Measurements from ENCODE around the gene TRAPPC3. TPM values are rescaled to one million over a fixed set of nuclear protein-coding genes. Genes with fewer than 3 reads are reported as not detected.

TRAPPC3 gene
- total and polyA plus RNA-seq, 9 of the 15 experiments (the other 6 are each of a cell fraction or from before 2014, with no cell fraction given), result 20.6 to 141 (median 112) TPM

GRCh38 chr1:36157115-36157903, 8.0 kb upstream of the TRAPPC3 start (continued):
- TF ChIP-seq BRD9 (IDR thresholded peaks at IDR 0.05; ENCODE audit: low read depth, partially characterized antibody) (no peak), BHLHE40 (IDR thresholded peaks at IDR 0.05; ENCODE audit: low read length) (no peak), ZBTB11 (CRISPR knock-in tag; IDR thresholded peaks at IDR 0.05) (no peak), NR2C2 (CRISPR knock-in tag; IDR thresholded peaks at IDR 0.05) (0 out of 2 replicates have a peak, but pooled peaks have one; percentile 2), NR2C2 (tag; IDR thresholded peaks at IDR 0.05) (no peak)
- TF ChIP-seq, protein P1, sequence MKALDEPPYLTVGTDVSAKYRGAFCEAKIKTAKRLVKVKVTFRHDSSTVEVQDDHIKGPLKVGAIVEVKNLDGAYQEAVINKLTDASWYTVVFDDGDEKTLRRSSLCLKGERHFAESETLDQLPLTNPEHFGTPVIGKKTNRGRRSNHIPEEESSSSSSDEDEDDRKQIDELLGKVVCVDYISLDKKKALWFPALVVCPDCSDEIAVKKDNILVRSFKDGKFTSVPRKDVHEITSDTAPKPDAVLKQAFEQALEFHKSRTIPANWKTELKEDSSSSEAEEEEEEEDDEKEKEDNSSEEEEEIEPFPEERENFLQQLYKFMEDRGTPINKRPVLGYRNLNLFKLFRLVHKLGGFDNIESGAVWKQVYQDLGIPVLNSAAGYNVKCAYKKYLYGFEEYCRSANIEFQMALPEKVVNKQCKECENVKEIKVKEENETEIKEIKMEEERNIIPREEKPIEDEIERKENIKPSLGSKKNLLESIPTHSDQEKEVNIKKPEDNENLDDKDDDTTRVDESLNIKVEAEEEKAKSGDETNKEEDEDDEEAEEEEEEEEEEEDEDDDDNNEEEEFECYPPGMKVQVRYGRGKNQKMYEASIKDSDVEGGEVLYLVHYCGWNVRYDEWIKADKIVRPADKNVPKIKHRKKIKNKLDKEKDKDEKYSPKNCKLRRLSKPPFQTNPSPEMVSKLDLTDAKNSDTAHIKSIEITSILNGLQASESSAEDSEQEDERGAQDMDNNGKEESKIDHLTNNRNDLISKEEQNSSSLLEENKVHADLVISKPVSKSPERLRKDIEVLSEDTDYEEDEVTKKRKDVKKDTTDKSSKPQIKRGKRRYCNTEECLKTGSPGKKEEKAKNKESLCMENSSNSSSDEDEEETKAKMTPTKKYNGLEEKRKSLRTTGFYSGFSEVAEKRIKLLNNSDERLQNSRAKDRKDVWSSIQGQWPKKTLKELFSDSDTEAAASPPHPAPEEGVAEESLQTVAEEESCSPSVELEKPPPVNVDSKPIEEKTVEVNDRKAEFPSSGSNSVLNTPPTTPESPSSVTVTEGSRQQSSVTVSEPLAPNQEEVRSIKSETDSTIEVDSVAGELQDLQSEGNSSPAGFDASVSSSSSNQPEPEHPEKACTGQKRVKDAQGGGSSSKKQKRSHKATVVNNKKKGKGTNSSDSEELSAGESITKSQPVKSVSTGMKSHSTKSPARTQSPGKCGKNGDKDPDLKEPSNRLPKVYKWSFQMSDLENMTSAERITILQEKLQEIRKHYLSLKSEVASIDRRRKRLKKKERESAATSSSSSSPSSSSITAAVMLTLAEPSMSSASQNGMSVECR (CRISPR knock-in tag; IDR thresholded peaks at IDR 0.05), result peak; percentile 8; the same call in 1 of the 2 replicates
- TF ChIP-seq, protein P2, sequence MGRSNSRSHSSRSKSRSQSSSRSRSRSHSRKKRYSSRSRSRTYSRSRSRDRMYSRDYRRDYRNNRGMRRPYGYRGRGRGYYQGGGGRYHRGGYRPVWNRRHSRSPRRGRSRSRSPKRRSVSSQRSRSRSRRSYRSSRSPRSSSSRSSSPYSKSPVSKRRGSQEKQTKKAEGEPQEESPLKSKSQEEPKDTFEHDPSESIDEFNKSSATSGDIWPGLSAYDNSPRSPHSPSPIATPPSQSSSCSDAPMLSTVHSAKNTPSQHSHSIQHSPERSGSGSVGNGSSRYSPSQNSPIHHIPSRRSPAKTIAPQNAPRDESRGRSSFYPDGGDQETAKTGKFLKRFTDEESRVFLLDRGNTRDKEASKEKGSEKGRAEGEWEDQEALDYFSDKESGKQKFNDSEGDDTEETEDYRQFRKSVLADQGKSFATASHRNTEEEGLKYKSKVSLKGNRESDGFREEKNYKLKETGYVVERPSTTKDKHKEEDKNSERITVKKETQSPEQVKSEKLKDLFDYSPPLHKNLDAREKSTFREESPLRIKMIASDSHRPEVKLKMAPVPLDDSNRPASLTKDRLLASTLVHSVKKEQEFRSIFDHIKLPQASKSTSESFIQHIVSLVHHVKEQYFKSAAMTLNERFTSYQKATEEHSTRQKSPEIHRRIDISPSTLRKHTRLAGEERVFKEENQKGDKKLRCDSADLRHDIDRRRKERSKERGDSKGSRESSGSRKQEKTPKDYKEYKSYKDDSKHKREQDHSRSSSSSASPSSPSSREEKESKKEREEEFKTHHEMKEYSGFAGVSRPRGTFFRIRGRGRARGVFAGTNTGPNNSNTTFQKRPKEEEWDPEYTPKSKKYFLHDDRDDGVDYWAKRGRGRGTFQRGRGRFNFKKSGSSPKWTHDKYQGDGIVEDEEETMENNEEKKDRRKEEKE (IDR thresholded peaks at IDR 0.05; ENCODE audit: borderline replicate concordance in 1 of 2, control insufficient read depth in 1 of 2, low read depth in 2 of 2, low read length in 1 of 2), result no peak
- TF ChIP-seq, protein P3, sequence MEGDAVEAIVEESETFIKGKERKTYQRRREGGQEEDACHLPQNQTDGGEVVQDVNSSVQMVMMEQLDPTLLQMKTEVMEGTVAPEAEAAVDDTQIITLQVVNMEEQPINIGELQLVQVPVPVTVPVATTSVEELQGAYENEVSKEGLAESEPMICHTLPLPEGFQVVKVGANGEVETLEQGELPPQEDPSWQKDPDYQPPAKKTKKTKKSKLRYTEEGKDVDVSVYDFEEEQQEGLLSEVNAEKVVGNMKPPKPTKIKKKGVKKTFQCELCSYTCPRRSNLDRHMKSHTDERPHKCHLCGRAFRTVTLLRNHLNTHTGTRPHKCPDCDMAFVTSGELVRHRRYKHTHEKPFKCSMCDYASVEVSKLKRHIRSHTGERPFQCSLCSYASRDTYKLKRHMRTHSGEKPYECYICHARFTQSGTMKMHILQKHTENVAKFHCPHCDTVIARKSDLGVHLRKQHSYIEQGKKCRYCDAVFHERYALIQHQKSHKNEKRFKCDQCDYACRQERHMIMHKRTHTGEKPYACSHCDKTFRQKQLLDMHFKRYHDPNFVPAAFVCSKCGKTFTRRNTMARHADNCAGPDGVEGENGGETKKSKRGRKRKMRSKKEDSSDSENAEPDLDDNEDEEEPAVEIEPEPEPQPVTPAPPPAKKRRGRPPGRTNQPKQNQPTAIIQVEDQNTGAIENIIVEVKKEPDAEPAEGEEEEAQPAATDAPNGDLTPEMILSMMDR (IDR thresholded peaks at IDR 0.05 in 2 of 3, conservative IDR thresholded peaks at IDR 0.05 in 1 of 3; ENCODE audit: insufficient read depth in 2 of 3, low read depth in 1 of 3, low read length in 3 of 3), result no peak

Data from K562 (cell line).